LNCAP (cell line): Measurements from ENCODE around the gene RAB3IP.

Experiments
- TF ChIP-seq, protein P1 (sequence below): fragments of 450-650 bp; IDR thresholded peaks from 2 replicates; pipeline ENCODE4 v1.5.1; 2017; ENCODE audit warnings: mild to moderate bottlenecking

RAB3IP gene

DNA sequence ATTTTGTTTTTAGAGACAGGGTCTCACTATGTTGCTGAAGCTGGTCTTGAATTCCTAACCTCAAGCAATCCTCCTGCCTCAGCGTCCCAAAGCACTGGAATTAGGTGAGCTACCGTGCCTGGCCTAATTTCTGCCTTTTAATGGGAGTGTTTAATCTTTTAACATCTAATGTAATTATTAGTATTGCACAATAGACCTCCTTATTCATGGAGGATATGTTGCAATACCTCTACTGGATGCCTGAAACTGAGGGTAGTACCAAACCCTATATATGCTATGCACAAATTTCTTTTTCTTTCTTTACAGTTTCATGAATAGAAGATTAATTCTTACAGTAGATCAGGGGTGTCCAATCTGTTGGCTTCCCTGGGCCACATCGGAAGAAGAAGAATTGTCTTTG lies 134.1 kb downstream of the RAB3IP start:
- TF ChIP-seq, protein P1, sequence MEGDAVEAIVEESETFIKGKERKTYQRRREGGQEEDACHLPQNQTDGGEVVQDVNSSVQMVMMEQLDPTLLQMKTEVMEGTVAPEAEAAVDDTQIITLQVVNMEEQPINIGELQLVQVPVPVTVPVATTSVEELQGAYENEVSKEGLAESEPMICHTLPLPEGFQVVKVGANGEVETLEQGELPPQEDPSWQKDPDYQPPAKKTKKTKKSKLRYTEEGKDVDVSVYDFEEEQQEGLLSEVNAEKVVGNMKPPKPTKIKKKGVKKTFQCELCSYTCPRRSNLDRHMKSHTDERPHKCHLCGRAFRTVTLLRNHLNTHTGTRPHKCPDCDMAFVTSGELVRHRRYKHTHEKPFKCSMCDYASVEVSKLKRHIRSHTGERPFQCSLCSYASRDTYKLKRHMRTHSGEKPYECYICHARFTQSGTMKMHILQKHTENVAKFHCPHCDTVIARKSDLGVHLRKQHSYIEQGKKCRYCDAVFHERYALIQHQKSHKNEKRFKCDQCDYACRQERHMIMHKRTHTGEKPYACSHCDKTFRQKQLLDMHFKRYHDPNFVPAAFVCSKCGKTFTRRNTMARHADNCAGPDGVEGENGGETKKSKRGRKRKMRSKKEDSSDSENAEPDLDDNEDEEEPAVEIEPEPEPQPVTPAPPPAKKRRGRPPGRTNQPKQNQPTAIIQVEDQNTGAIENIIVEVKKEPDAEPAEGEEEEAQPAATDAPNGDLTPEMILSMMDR, result no peak
